ENCODE results near the gene MKLN1.

The MKLN1 gene

GRCh38 chr7:131537571-131537978 lies 209.9 kb downstream of the MKLN1 start:
- no peak overlapping the region for H3K4me3 Mint-ChIP-seq
- peaks cover 3% of the 10 kb centered on the region for H3K4me1 Mint-ChIP-seq
- H3K27ac Mint-ChIP-seq, result no peak overlapping the region
- no peaks in the 10 kb centered on the region for H3K36me3 Mint-ChIP-seq
- ATAC-seq (ENCODE audit: low read depth) (no peak), DNase-seq (ENCODE audit: low spot score in 2 of 2) (no peak)
- no peaks in the 10 kb centered on the region for H3K27me3 Mint-ChIP-seq
- no peaks in the 10 kb centered on the region for H3K9me3 Mint-ChIP-seq

DNA sequence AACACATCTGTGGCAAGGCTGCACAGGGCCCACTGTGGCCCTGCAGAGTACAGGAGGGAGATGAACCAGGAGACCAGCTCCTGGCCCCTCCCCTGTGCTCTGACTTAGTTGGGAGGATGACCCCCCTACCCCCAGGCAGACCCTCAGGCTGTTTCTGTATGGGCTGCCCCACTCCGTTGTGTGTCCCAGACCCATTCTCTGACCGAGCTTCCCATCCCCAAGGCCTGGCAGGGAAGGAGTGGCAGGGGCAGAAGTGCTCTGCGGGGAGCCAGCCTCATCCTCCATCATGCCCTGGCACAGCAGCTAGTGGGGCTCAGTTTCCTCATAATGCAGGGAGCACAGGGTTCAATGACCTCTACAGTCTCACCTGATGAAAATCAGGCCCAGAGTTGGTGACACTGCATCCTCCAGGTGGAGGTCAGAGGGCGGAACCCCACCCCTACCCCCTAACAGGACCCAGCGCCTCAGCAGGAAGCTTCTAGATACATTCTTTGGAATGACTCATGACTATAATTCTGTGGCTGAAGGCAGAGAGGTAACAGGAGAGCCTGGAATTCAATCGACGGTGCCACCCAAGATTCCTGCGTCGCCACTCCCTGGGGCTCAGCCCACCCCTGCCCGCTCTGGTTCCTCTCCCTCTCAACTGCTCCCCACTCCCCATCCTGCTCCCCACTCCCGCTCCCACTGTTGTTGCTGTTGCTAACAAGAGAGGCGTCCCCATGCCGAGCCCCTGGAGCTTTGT lies 210.6 kb downstream of the MKLN1 start:
- Mint-ChIP-seq H3K4me1 (peaks cover 3% of the 10 kb centered on the region), H3K27me3 (no peaks in the 10 kb centered on the region), H3K4me3 (no peak overlapping the region), H3K9me3 (no peaks in the 10 kb centered on the region), H3K36me3 (no peaks in the 10 kb centered on the region), H3K27ac (no peak overlapping the region)
- ATAC-seq (ENCODE audit: low read depth) (no peak), DNase-seq (ENCODE audit: low spot score in 2 of 2) (no peak)

DNA sequence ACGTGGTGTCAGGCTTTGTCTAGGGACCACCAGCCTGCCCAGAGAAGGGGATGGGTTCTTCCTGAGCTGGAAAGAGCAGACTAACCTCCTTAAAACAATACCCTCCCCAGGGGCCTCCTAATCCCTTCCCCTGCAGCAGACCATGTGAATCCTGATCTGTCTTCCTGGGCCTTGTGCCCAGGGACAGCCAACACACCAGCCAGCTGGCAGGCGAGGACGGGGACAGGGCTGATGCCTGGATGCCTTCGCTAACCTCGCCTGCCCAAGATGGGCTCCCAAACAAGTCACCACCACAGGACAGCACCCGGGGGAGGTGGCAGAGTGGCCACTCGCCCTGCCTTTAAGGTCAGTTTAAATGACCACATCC lies 211.1 kb downstream of the MKLN1 start:
- no peaks in the 10 kb centered on the region for H3K9me3 Mint-ChIP-seq
- H3K4me1 Mint-ChIP-seq, result peaks cover 3% of the 10 kb centered on the region
- ATAC-seq (ENCODE audit: low read depth) (no peak), DNase-seq (ENCODE audit: low spot score in 2 of 2) (no peak)
- H3K27me3 Mint-ChIP-seq, result no peaks in the 10 kb centered on the region
- no peaks in the 10 kb centered on the region for H3K36me3 Mint-ChIP-seq
- H3K4me3 Mint-ChIP-seq, result no peak overlapping the region
- H3K27ac Mint-ChIP-seq, result no peak overlapping the region

GRCh38 chr7:131540491-131541162 lies 213.0 kb downstream of the MKLN1 start:
- no peak for ATAC-seq (ENCODE audit: low read depth)
- no peak for DNase-seq (ENCODE audit: low spot score in 2 of 2)
- Mint-ChIP-seq H3K4me3 (no peak overlapping the region), H3K27ac (no peak overlapping the region), H3K4me1 (peaks cover 10% of the 10 kb centered on the region), H3K27me3 (no peaks in the 10 kb centered on the region), H3K36me3 (no peaks in the 10 kb centered on the region), H3K9me3 (no peaks in the 10 kb centered on the region)

DNA sequence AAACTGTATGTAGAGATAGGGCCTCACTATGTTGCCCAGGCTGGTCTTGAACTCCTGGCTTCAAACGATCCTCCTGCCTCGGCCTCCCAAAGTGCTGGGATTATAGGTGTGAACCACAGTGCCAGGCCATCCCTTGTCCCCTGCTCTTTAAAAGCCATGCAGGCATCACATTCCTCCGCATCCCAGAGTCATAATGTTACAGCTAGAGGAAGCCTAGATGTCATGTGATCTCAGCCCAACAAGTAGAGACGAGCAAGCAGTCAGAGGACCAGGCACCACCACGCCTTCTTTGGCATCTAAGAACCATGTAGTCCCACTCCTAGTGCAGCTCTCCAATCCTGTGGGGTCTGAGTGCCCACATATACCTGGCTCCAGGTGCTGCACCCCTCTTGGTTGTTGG lies 215.6 kb downstream of the MKLN1 start:
- no peak for DNase-seq (ENCODE audit: low spot score in 2 of 2)
- Mint-ChIP-seq H3K36me3 (no peaks in the 10 kb centered on the region), H3K4me1 (peaks cover 11% of the 10 kb centered on the region), H3K27me3 (no peaks in the 10 kb centered on the region), H3K27ac (no peak overlapping the region), H3K4me3 (no peak overlapping the region), H3K9me3 (no peaks in the 10 kb centered on the region)
- ATAC-seq (ENCODE audit: low read depth), result no peak

- Mint-ChIP-seq H3K36me3 (no peaks in the 10 kb centered on the region), H3K4me1 (peaks cover 11% of the 10 kb centered on the region), H3K27me3 (peaks cover 3% of the 10 kb centered on the region), H3K4me3 (no peak overlapping the region), H3K27ac (no peak overlapping the region), H3K9me3 (no peaks in the 10 kb centered on the region)
- DNase-seq (ENCODE audit: low spot score in 2 of 2) (no peak), ATAC-seq (ENCODE audit: low read depth) (no peak)
Measured at GRCh38 chr7:131544021-131544420, 216.3 kb downstream of the MKLN1 start.

DNA sequence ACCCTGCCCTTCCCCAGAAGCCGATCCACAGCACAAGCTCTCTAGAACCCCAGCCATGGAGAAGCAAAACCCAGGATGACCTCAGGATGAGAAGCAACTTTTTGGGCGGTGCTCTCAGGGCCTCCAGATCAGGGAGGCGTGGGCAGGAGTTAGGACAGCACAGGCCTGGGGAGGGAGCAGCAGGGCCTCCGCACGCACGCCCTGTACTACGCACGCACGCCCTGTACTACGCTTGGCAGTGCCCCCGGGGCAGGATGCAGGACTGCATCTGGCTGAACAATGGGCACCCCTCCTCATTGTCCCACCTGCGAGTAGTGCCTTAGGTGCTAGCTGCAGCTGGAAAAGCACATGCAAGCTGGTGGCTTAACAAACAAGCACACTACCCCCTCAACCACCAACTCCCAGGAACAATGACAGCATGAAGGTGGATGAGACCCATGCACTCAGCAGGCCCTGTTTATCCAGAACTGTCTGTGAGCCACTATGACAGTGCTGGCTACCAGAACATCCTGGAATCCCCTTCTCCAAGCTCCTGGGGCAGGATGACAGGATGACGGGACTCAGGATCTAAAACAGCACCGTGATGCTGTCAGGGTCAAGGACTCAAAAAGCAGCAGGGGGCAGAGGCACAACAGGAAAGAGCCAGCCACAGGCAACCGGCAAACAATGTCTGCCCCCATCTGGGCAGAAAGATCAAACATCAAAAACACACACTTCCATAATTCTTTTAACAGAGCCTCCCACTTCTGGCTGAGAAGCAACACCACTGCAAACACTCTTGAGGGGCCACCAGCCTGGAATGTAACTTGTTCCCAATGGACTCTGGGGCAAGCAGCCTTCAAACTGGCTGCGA lies 217.0 kb downstream of the MKLN1 start:
- no peaks in the 10 kb centered on the region for H3K9me3 Mint-ChIP-seq
- ATAC-seq (ENCODE audit: low read depth), result no peak
- H3K4me3 Mint-ChIP-seq, result no peak overlapping the region
- no peak overlapping the region for H3K27ac Mint-ChIP-seq
- no peaks in the 10 kb centered on the region for H3K36me3 Mint-ChIP-seq
- H3K27me3 Mint-ChIP-seq, result peaks cover 4% of the 10 kb centered on the region
- peaks cover 11% of the 10 kb centered on the region for H3K4me1 Mint-ChIP-seq
- no peak for DNase-seq (ENCODE audit: low spot score in 2 of 2)

DNA sequence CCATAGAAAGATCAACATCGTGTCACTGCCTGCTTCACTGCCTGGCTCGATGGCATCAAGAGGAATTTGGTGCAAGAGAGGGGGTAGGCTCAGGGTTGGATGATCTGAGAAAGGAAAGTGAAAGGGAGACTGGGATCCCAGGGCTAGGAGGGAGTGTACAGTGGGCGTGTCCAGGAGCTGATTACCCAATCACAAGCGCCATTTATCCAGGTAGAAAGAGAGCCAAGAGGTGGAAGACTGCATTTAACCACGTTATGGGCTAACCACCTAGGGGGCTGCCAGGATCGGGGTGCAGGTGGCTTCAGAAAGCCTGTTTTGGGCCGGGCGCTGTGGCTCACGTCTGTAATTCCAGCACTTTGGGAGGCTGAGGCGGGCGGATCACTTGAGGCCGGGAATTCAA lies 218.4 kb downstream of the MKLN1 start:
- DNase-seq (ENCODE audit: low spot score in 2 of 2), result no peak
- Mint-ChIP-seq H3K27ac (no peak overlapping the region), H3K27me3 (peaks cover 6% of the 10 kb centered on the region), H3K4me3 (no peak overlapping the region), H3K36me3 (no peaks in the 10 kb centered on the region), H3K4me1 (peaks cover 11% of the 10 kb centered on the region), H3K9me3 (no peaks in the 10 kb centered on the region)
- ATAC-seq (ENCODE audit: low read depth), result no peak

All from memory B cell (primary cell).